HUES6 (cell line): ENCODE data around the gene ADM.
"Not testable (repeated sequence)": the region's sequence is repeated elsewhere in the genome, so short reads cannot be mapped to it uniquely, and the experiment has no call there.

Experiments
- H3K27ac ChIP-seq: 2 replicates; pipeline ENCODE4 v1.7.0; 2013; ENCODE audit warnings: low read depth, mild to moderate bottlenecking, low read length, inconsistent platforms
- H3K27me3 ChIP-seq: 2 replicates; pipeline ENCODE4 v1.6.1; 2013; ENCODE audit warnings: low read length; ENCODE audit not compliant: control insufficient read depth, insufficient read depth
- H3K36me3 ChIP-seq: 2 replicates; pipeline ENCODE4 v1.6.1; 2013; ENCODE audit warnings: low read length; ENCODE audit not compliant: control insufficient read depth, insufficient read depth
- H3K4me1 ChIP-seq: 2 replicates; pipeline ENCODE4 v1.6.1; 2013; ENCODE audit warnings: low read length; ENCODE audit not compliant: control insufficient read depth, insufficient read depth
- H3K4me3 ChIP-seq: 2 replicates; pipeline ENCODE4 v1.5.1; 2013; ENCODE audit warnings: low read depth, low read length
- H3K9ac ChIP-seq: one replicate; pipeline ENCODE4 v1.6.1; 2013; ENCODE audit warnings: mild to moderate bottlenecking, low read length
- H3K9me3 ChIP-seq: 2 replicates; pipeline ENCODE4 v1.6.1; 2013; ENCODE audit warnings: low read depth, low read length; ENCODE audit not compliant: control insufficient read depth, insufficient read depth

ADM gene, protein sequence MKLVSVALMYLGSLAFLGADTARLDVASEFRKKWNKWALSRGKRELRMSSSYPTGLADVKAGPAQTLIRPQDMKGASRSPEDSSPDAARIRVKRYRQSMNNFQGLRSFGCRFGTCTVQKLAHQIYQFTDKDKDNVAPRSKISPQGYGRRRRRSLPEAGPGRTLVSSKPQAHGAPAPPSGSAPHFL

DNA sequence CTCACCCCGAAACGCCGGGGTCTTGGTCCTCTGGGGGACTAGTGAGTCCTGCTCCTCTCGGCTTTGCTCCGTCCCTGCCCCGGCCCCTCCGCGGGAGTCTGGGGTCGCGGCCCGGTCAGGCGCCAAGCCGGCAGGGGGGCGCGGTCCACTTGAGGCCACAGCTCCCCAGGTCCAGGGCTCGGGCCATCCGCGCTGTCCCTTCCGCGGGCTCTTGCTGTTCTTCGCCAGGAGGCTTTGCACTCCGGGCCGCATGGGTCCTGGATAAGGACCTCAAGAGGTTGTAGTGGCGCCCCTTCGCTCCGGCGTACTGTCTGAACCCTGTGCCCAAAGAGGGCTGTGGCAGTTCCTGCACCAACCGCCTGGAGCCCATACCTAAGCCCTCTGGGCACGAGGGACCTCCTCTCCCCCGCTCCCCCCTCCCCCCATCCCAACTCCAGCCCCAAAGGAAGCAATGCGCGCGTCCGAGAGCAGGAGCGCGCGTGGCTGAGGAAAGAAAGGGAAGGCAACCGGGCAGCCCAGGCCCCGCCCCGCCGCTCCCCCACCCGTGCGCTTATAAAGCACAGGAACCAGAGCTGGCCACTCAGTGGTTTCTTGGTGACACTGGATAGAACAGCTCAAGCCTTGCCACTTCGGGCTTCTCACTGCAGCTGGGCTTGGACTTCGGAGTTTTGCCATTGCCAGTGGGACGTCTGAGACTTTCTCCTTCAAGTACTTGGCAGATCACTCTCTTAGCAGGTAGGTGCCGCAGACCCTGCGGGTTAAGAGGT is at the start of gene ADM:
TSS of gene ADM (plus strand) at position 579 of the 767 bp plus-strand sequence. CDS start 628 bp downstream, outside the sequence.
- Histone ChIP-seq H3K36me3 (peaks cover 18% of the 10 kb centered on the region), H3K4me1 (peaks cover 25% of the 10 kb centered on the region), H3K9me3 (no peaks in the 10 kb centered on the region), H3K9ac (peak within 1 kb of the TSS; percentile 95), H3K4me3 (peak within 1 kb of the TSS; percentile 68), H3K27me3 (peaks cover 67% of the 10 kb centered on the region), H3K27ac (peak within 1 kb of the TSS; percentile 83)

DNA sequence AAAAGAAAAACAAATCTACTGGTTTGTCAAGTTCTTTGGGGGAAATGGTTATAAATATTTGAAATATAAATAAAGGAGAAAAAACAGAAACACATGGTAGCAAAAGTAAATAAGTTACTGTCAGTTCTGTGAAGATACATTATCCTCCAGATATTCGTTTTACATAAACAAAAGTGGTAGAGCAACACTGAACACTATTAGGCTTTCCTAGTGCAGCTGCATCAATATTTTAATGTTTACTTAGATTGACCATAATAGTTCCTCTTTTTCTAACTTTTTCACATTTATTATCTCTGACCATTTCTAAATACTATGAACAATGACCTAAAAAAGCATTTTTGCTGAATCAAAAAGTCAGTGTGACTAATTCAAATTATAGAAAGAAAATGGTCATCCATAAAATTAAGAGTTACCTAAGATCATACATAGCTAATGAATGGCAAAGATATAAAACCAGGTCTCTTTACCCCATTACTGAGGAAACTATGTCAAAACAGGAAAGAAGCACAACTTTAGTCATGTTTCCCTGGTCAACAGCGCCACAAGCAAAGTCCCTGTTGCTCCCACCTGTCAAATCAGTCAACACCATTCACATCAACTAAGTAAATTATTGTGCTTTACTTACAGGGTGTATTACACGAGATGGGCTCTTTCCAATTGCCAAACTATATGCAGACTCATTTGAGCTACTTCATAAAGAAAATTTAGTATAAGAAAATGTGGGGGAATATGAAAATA is 49.3 kb upstream of the ADM start:
- Histone ChIP-seq H3K9ac (no peak overlapping the region), H3K4me3 (no peak overlapping the region), H3K4me1 (peaks cover 12% of the 10 kb centered on the region; the same call in 1 of the 2 replicates), H3K36me3 (no peaks in the 10 kb centered on the region), H3K9me3 (no peaks in the 10 kb centered on the region), H3K27me3 (no peaks in the 10 kb centered on the region), H3K27ac (no peak overlapping the region)

- H3K27me3 ChIP-seq, result no peaks in the 10 kb centered on the region
- no peaks in the 10 kb centered on the region for H3K36me3 ChIP-seq
- H3K4me1 ChIP-seq, result peaks cover 8% of the 10 kb centered on the region; the same call in 1 of the 2 replicates
- H3K27ac ChIP-seq, result no peak overlapping the region
- no peak overlapping the region for H3K4me3 ChIP-seq
- no peaks in the 10 kb centered on the region for H3K9me3 ChIP-seq
- H3K9ac ChIP-seq, result no peak overlapping the region
These were observed 47.4 kb upstream of the ADM start for GRCh38 chr11:10257478-10257877.

DNA sequence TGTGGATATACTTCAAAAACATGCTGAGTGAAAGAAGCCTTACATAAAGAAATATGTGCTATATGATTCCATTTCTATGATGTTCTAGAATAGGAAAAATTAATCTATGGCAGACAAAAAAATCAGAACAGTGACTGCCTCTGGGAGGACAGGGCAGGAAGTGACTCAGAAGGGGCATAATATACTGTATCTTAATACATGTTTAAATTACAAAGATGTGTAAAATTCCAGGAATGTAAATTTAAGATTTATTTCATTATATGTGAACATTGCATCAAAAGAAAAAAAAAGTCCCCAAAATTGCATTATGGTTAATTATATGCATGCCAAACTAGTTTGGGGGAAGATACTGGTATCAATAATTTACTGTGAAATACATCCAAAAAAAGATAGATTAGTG is 43.1 kb upstream of the ADM start:
- Histone ChIP-seq H3K9ac (no peak overlapping the region), H3K4me3 (no peak overlapping the region), H3K36me3 (no peaks in the 10 kb centered on the region), H3K4me1 (peaks cover 8% of the 10 kb centered on the region; the same call in 1 of the 2 replicates), H3K27ac (no peak overlapping the region), H3K9me3 (no peaks in the 10 kb centered on the region), H3K27me3 (no peaks in the 10 kb centered on the region)

DNA sequence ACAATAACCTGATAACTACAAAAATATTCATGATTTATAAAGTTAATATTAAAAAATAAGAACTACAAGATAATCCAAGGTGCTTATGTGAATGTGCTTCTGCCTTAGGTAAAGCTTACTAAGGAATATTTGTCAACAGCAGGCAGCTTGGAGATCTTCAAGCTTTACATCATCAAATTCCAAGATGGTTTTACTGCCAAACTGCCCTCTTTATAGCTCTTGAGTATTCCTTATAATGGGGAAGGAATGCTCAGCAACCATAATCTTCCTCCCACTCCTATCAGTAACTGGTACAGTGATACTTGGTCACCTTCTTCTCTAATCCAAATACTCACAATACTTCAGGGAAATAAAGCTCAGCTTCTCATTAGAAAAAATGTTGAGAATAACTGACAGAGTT is 40.9 kb upstream of the ADM start:
- Histone ChIP-seq H3K4me3 (no peak overlapping the region), H3K27ac (no peak overlapping the region)

DNA sequence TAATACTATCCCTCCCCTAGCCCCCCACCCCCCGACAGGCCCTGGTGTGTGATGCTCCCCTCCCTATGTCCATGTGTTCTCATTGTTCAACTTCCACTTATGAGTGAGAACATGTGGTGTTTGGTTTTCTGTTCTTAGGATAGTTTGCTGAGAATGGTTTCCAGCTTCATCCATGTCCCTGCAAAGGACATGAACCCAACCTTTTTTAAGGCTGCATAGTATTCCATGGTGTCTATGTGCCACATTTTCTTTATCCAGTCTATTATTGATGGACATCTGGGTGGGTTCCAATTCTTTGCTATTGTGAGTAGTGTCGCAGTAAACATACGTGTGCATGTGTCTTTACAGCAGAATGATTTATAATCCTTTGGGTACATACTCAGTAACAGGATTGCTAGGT is 40.2 kb upstream of the ADM start:
- H3K4me3 ChIP-seq, H3K36me3 ChIP-seq, H3K27ac ChIP-seq, H3K9me3 ChIP-seq, H3K27me3 ChIP-seq, H3K9ac ChIP-seq, H3K4me1 ChIP-seq: not testable (repeated sequence)

More for the DNA sequence above, 40.9 kb upstream of the ADM start:
- Histone ChIP-seq H3K9me3 (no peaks in the 10 kb centered on the region), H3K4me1 (no peaks in the 10 kb centered on the region), H3K9ac (no peak overlapping the region), H3K27me3 (no peaks in the 10 kb centered on the region), H3K36me3 (no peaks in the 10 kb centered on the region)

- Histone ChIP-seq H3K27ac (no peak overlapping the region), H3K9me3 (no peaks in the 10 kb centered on the region), H3K4me1 (no peaks in the 10 kb centered on the region), H3K9ac (no peak overlapping the region), H3K4me3 (no peak overlapping the region), H3K27me3 (no peaks in the 10 kb centered on the region), H3K36me3 (no peaks in the 10 kb centered on the region)
These were observed 38.9 kb upstream of the ADM start for GRCh38 chr11:10265936-10266335.

- Histone ChIP-seq H3K27ac (no peak overlapping the region), H3K4me1 (no peaks in the 10 kb centered on the region), H3K9me3 (no peaks in the 10 kb centered on the region), H3K36me3 (no peaks in the 10 kb centered on the region), H3K4me3 (no peak overlapping the region), H3K9ac (no peak overlapping the region), H3K27me3 (no peaks in the 10 kb centered on the region)
These were observed 37.1 kb upstream of the ADM start for GRCh38 chr11:10267821-10268220.

GRCh38 chr11:10268746-10269488 is 36.0 kb upstream of the ADM start:
- Histone ChIP-seq H3K4me1 (no peaks in the 10 kb centered on the region), H3K27ac (no peak overlapping the region), H3K9ac (no peak overlapping the region), H3K36me3 (no peaks in the 10 kb centered on the region), H3K4me3 (no peak overlapping the region), H3K9me3 (no peaks in the 10 kb centered on the region), H3K27me3 (no peaks in the 10 kb centered on the region)

GRCh38 chr11:10272132-10272531 is 32.7 kb upstream of the ADM start:
- Histone ChIP-seq H3K4me1 (no peaks in the 10 kb centered on the region), H3K36me3 (no peaks in the 10 kb centered on the region), H3K9ac (no peak overlapping the region), H3K27ac (no peak overlapping the region), H3K4me3 (no peak overlapping the region), H3K9me3 (no peaks in the 10 kb centered on the region), H3K27me3 (no peaks in the 10 kb centered on the region)
